IPS-18c (cell line): ENCODE measurements around the gene PCBP3.

Experiments used
- H3K4me3 ChIP-seq: 2 replicates; pipeline ENCODE4 v1.7.0; 2013; ENCODE audit warnings: low read depth, mild to moderate bottlenecking, low read length, moderate library complexity; ENCODE audit not compliant: insufficient read depth
- H3K9me3 ChIP-seq: one replicate; pipeline ENCODE4 v1.6.1; 2013; ENCODE audit warnings: mild to moderate bottlenecking, low read length, moderate library complexity; ENCODE audit not compliant: control insufficient read depth, insufficient read depth

Gene PCBP3

GRCh38 chr21:45990741-45991605, 347.4 kb downstream of the PCBP3 start:
- no peak overlapping the region for H3K4me3 ChIP-seq
- H3K9me3 ChIP-seq: peaks cover 3% of the 10 kb centered on the region

- H3K4me3 ChIP-seq: no peak overlapping the region
- peaks cover 3% of the 10 kb centered on the region for H3K9me3 ChIP-seq
Measured at GRCh38 chr21:45991606-45992300, 348.2 kb downstream of the PCBP3 start.
